GM21515 (cell line): ENCODE measurements around the gene FAM20A.
"Not testable (repeated sequence)": the region's sequence is repeated elsewhere in the genome, so short reads cannot be mapped to it uniquely, and the experiment has no call there.

Experiments
- ATAC-seq: cut with Tn5 transposase; IDR thresholded peaks from one replicate; pipeline ENCODE4 v1.9.1; 2021; ENCODE audit not compliant: unreplicated experiment

Gene FAM20A

GRCh38 chr17:68533887-68534694 is 67.1 kb downstream of the FAM20A start:
- ATAC-seq = no peak

- ATAC-seq = no peak
These were observed 68.3 kb downstream of the FAM20A start for GRCh38 chr17:68532826-68533225.

GRCh38 chr17:68531252-68531651 is 69.9 kb downstream of the FAM20A start:
- no peak for ATAC-seq

GRCh38 chr17:68527314-68527713 is 73.9 kb downstream of the FAM20A start:
- no peak for ATAC-seq

GRCh38 chr17:68526548-68526947 is 74.6 kb downstream of the FAM20A start:
- ATAC-seq = no peak

- ATAC-seq = no peak
These were observed 78.9 kb downstream of the FAM20A start for GRCh38 chr17:68522266-68522665.

- ATAC-seq = no peak
These were observed 81.3 kb downstream of the FAM20A start for GRCh38 chr17:68519911-68520310.

- not testable (repeated sequence) for ATAC-seq
These were observed 82.1 kb downstream of the FAM20A start for GRCh38 chr17:68519051-68519450.

GRCh38 chr17:68518063-68518815 is 82.9 kb downstream of the FAM20A start:
- no peak for ATAC-seq

GRCh38 chr17:68517605-68518004 is 83.6 kb downstream of the FAM20A start:
- ATAC-seq = not testable (repeated sequence)

- no peak for ATAC-seq
These were observed 84.4 kb downstream of the FAM20A start for GRCh38 chr17:68516732-68517131.

- no peak for ATAC-seq
These were observed 86.1 kb downstream of the FAM20A start for GRCh38 chr17:68514831-68515635.

- ATAC-seq = no peak
These were observed 87.2 kb downstream of the FAM20A start for GRCh38 chr17:68513932-68514331.

GRCh38 chr17:68512960-68513474 is 88.2 kb downstream of the FAM20A start:
- no peak for ATAC-seq

GRCh38 chr17:68512247-68512959 is 88.8 kb downstream of the FAM20A start, which contains the start of gene PRKAR1A:
PRKAR1A (plus strand) TSS chr17:68512430; CDS start chr17:68515400, 2,970 bp downstream.
- peak; percentile 91 for ATAC-seq

GRCh38 chr17:68511671-68512246 is 89.4 kb downstream of the FAM20A start:
- peak; percentile 40 for ATAC-seq

- no peak for ATAC-seq
These were observed 89.9 kb downstream of the FAM20A start for GRCh38 chr17:68511254-68511670.

GRCh38 chr17:68509141-68510057 is 91.8 kb downstream of the FAM20A start:
- ATAC-seq = no peak

GRCh38 chr17:68507576-68507975 is 93.6 kb downstream of the FAM20A start:
- no peak for ATAC-seq
